MM.1S (cell line): Measurements from ENCODE around the gene FAM83F.

Experiments used
- EZH2phosphoT487 ChIP-seq: fragments of 300-600 bp; sonication (generic); IDR thresholded peaks from 2 replicates; pipeline ENCODE4 v1.6.1; 2018; ENCODE audit warnings: antibody characterized with exemption, low read length
- TF ChIP-seq, protein P1 (sequence below): fragments of 300-600 bp; sonication (generic); IDR thresholded peaks from 2 replicates; pipeline ENCODE4 v1.5.1; 2016; ENCODE audit warnings: antibody characterized with exemption, low read length, mixed read lengths

DNA sequence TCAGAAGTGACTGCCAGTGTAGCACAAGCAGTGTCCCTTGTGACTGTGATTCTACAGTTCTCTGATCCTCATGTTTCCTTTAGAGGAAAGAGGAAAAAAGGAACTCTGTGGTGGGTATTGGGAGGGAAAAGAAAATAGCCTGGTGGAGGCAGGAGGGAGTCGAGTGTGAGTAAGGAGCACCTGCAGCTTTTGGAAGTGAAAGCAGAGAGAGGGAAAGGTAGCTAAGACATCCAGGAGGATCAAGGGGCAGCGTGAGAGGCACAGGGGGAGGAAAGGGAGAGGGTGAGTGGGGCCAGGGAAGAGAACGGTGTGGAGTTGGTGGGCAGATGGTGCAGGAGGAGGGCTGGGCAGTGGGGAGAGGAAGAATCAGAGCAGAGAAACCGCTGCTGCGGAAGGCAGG, 22.1 kb upstream of the FAM83F start:
- TF ChIP-seq, protein P1, sequence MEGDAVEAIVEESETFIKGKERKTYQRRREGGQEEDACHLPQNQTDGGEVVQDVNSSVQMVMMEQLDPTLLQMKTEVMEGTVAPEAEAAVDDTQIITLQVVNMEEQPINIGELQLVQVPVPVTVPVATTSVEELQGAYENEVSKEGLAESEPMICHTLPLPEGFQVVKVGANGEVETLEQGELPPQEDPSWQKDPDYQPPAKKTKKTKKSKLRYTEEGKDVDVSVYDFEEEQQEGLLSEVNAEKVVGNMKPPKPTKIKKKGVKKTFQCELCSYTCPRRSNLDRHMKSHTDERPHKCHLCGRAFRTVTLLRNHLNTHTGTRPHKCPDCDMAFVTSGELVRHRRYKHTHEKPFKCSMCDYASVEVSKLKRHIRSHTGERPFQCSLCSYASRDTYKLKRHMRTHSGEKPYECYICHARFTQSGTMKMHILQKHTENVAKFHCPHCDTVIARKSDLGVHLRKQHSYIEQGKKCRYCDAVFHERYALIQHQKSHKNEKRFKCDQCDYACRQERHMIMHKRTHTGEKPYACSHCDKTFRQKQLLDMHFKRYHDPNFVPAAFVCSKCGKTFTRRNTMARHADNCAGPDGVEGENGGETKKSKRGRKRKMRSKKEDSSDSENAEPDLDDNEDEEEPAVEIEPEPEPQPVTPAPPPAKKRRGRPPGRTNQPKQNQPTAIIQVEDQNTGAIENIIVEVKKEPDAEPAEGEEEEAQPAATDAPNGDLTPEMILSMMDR = no peak
- TF ChIP-seq EZH2phosphoT487 = no peak
